ENCODE measurements around the gene UTP4.

Gene UTP4

GRCh38 chr16:69166221-69166833 is 33.9 kb downstream of the UTP4 start:
- H3K9me3 ChIP-seq (ENCODE audit: insufficient read depth, low read length, severe bottlenecking), result no peaks in the 10 kb centered on the region
- H3K27ac ChIP-seq (ENCODE audit: low read length), result no peak overlapping the region
- H3K4me2 ChIP-seq (ENCODE audit: insufficient read depth, low read length), result no peak overlapping the region
- H3K79me2 ChIP-seq (ENCODE audit: insufficient read depth, low read length), result no peaks in the 10 kb centered on the region
- no peak overlapping the region for H3K4me3 ChIP-seq (ENCODE audit: low read depth in 1 of 2, low read length in 2 of 2)
- no peaks in the 10 kb centered on the region for H3K4me1 ChIP-seq (ENCODE audit: insufficient read depth, low read length)
- no peak for ATAC-seq (ENCODE audit: insufficient read depth, low read depth)
- H3K9ac ChIP-seq (ENCODE audit: low read depth, low read length), result no peak overlapping the region
- H4K20me1 ChIP-seq (ENCODE audit: insufficient read depth, low read length), result no peaks in the 10 kb centered on the region
- DNase-seq, result no peak
- H3K27me3 ChIP-seq (ENCODE audit: insufficient read depth, low read length, poor library complexity), result no peaks in the 10 kb centered on the region
- H3K36me3 ChIP-seq (ENCODE audit: insufficient read depth, low read length), result peaks cover 85% of the 10 kb centered on the region
- H2AFZ ChIP-seq (ENCODE audit: low read depth, low read length), result no peak overlapping the region
- TF ChIP-seq EZH2 (IDR thresholded peaks at IDR 0.05; ENCODE audit: borderline replicate concordance, low read depth, low read length, severe bottlenecking), result no peak
- no peak for TF ChIP-seq CTCF (IDR thresholded peaks at IDR 0.05; ENCODE audit: borderline replicate concordance, extremely low read depth, low read length, poor library complexity, severe bottlenecking)

- Histone ChIP-seq H3K4me2 (ENCODE audit: insufficient read depth, low read length) (no peak overlapping the region), H3K27me3 (ENCODE audit: insufficient read depth, low read length, poor library complexity) (no peaks in the 10 kb centered on the region), H3K9me3 (ENCODE audit: insufficient read depth, low read length, severe bottlenecking) (no peaks in the 10 kb centered on the region), H3K4me3 (ENCODE audit: low read depth in 1 of 2, low read length in 2 of 2) (no peak overlapping the region), H3K79me2 (ENCODE audit: insufficient read depth, low read length) (no peaks in the 10 kb centered on the region), H3K4me1 (ENCODE audit: insufficient read depth, low read length) (no peaks in the 10 kb centered on the region), H3K27ac (ENCODE audit: low read length) (no peak overlapping the region), H4K20me1 (ENCODE audit: insufficient read depth, low read length) (no peaks in the 10 kb centered on the region), H3K36me3 (ENCODE audit: insufficient read depth, low read length) (peaks cover 78% of the 10 kb centered on the region), H2AFZ (ENCODE audit: low read depth, low read length) (no peak overlapping the region), H3K9ac (ENCODE audit: low read depth, low read length) (no peak overlapping the region)
- TF ChIP-seq CTCF (IDR thresholded peaks at IDR 0.05; ENCODE audit: borderline replicate concordance, extremely low read depth, low read length, poor library complexity, severe bottlenecking), result no peak
- no peak for TF ChIP-seq EZH2 (IDR thresholded peaks at IDR 0.05; ENCODE audit: borderline replicate concordance, low read depth, low read length, severe bottlenecking)
- no peak for DNase-seq
- no peak for ATAC-seq (ENCODE audit: insufficient read depth, low read depth)
Measured at GRCh38 chr16:69166946-69167930, 34.8 kb downstream of the UTP4 start.

GRCh38 chr16:69169051-69169450 is 36.6 kb downstream of the UTP4 start:
- ATAC-seq (ENCODE audit: insufficient read depth, low read depth) (no peak), DNase-seq (no peak)
- H2AFZ ChIP-seq (ENCODE audit: low read depth, low read length), result no peak overlapping the region
- no peak overlapping the region for H3K4me2 ChIP-seq (ENCODE audit: insufficient read depth, low read length)
- H3K4me3 ChIP-seq (ENCODE audit: low read depth in 1 of 2, low read length in 2 of 2), result no peak overlapping the region
- H3K9me3 ChIP-seq (ENCODE audit: insufficient read depth, low read length, severe bottlenecking), result no peaks in the 10 kb centered on the region
- no peaks in the 10 kb centered on the region for H3K4me1 ChIP-seq (ENCODE audit: insufficient read depth, low read length)
- no peak overlapping the region for H3K27ac ChIP-seq (ENCODE audit: low read length)
- peaks cover 67% of the 10 kb centered on the region for H3K36me3 ChIP-seq (ENCODE audit: insufficient read depth, low read length)
- no peak overlapping the region for H3K9ac ChIP-seq (ENCODE audit: low read depth, low read length)
- H4K20me1 ChIP-seq (ENCODE audit: insufficient read depth, low read length), result no peaks in the 10 kb centered on the region
- no peaks in the 10 kb centered on the region for H3K27me3 ChIP-seq (ENCODE audit: insufficient read depth, low read length, poor library complexity)
- TF ChIP-seq EZH2 (IDR thresholded peaks at IDR 0.05; ENCODE audit: borderline replicate concordance, low read depth, low read length, severe bottlenecking) (no peak), CTCF (IDR thresholded peaks at IDR 0.05; ENCODE audit: borderline replicate concordance, extremely low read depth, low read length, poor library complexity, severe bottlenecking) (no peak)
- no peaks in the 10 kb centered on the region for H3K79me2 ChIP-seq (ENCODE audit: insufficient read depth, low read length)

Measured in DND-41 (cell line).